ENCODE measurements around the gene IMPACT.

The IMPACT gene

DNA sequence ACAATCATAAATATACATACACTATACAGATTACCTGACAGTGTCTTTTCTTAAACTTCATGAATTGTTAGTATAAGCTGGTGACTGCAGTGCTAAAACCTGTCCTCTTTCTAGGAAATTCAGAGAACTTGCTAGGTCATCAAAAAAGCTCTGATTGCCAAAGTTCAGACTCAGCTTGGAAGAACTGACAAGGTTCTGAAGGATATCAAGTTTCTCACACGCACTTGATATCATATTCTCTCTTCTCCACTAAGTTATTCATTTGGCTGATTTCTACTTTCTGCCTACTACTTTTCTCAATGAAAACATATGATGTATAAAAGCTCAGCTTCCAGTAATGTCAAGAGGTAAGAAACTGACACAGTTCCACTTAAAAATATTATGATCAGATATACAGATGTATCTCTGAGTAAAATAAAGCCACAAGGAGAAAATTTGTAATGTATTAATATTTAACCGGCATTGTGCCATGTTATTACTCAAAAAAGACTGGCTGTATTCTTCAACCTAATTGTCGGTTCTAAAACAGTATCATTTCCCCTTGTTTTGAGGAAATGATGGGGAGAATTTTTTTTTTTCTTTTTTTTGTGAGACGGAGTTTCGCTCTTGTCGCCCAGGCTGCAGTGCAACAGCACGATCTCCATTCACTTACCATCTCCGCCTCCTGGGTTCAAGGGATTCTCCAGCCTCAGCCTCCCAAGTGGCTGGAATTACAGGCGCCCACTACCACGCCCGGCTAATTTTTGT lies 31.2 kb upstream of the IMPACT start:
- no peak overlapping the region for H3K4me3 ChIP-seq (replicated peaks in 1 of 2; ENCODE audit: low read depth in 2 of 2, low read length in 2 of 2)
- no peak for DNase-seq (ENCODE audit: low read depth in 2 of 2)
- TF ChIP-seq, protein P1, sequence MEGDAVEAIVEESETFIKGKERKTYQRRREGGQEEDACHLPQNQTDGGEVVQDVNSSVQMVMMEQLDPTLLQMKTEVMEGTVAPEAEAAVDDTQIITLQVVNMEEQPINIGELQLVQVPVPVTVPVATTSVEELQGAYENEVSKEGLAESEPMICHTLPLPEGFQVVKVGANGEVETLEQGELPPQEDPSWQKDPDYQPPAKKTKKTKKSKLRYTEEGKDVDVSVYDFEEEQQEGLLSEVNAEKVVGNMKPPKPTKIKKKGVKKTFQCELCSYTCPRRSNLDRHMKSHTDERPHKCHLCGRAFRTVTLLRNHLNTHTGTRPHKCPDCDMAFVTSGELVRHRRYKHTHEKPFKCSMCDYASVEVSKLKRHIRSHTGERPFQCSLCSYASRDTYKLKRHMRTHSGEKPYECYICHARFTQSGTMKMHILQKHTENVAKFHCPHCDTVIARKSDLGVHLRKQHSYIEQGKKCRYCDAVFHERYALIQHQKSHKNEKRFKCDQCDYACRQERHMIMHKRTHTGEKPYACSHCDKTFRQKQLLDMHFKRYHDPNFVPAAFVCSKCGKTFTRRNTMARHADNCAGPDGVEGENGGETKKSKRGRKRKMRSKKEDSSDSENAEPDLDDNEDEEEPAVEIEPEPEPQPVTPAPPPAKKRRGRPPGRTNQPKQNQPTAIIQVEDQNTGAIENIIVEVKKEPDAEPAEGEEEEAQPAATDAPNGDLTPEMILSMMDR (IDR thresholded peaks at IDR 0.05; ENCODE audit: low read depth, low read length): no peak

DNA sequence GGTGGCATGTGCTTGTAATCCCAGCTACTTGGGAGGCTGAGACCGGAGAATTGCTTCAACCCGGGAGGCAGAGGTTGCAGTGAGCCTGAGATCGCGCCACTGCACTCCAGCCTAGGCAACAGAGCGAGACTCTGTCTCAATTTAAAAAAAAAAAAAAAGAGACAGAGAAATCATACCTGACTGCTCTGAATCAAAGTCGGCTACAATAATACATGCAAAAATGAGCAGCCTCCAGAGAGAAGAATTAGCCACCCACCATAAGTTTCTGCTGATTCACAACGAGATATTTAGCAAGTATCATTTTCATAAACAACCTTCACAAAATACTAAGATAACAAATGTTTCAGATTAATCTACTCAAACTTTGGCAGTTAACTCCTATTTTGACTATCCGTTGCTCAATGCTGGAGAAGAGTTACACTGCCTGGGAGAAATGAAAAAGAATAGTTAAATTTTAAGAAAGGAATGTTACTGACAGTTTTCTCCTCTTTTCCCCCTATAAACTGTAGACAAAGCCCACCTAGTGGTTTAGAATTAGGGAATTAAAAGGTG lies 30.3 kb upstream of the IMPACT start:
- no peak for DNase-seq (ENCODE audit: low read depth in 2 of 2)
- H3K4me3 ChIP-seq (replicated peaks in 1 of 2; ENCODE audit: low read depth in 2 of 2, low read length in 2 of 2): no peak overlapping the region
- TF ChIP-seq, protein P1 (IDR thresholded peaks at IDR 0.05; ENCODE audit: low read depth, low read length): no peak

DNA sequence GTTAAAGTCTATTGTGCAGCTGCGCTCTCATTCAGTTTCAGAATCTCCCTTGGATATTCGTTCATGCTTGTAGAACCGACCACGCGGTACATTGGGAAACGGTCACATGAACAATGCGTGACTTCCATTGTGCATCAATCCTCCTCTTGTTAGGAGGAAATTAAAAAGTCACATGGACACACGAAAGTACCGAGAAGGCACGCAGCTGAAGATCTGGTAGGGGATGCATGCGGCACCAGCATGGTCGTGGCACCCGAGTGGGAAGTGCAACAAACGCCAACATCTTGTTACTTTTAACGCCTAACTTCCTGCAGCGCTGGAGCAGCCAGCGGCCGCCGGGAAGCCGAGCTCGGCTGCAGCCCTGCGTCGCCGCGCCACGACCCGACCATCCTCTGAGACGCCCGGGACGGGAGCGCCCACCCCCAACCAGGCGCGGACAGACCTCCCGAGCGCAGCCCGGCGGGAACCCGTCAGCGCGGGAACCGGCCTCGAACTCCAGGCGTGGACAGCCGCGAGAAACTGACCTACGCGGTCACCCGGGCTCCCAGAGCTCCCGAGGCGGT lies 29.3 kb upstream of the IMPACT start:
- TF ChIP-seq, protein P1 (IDR thresholded peaks at IDR 0.05; ENCODE audit: low read depth, low read length): no peak
- peak; percentile 76 to 81 for DNase-seq (ENCODE audit: low read depth in 2 of 2)
- H3K4me3 ChIP-seq (replicated peaks in 1 of 2; ENCODE audit: low read depth in 2 of 2, low read length in 2 of 2): peak overlapping the region; percentile 79

DNA sequence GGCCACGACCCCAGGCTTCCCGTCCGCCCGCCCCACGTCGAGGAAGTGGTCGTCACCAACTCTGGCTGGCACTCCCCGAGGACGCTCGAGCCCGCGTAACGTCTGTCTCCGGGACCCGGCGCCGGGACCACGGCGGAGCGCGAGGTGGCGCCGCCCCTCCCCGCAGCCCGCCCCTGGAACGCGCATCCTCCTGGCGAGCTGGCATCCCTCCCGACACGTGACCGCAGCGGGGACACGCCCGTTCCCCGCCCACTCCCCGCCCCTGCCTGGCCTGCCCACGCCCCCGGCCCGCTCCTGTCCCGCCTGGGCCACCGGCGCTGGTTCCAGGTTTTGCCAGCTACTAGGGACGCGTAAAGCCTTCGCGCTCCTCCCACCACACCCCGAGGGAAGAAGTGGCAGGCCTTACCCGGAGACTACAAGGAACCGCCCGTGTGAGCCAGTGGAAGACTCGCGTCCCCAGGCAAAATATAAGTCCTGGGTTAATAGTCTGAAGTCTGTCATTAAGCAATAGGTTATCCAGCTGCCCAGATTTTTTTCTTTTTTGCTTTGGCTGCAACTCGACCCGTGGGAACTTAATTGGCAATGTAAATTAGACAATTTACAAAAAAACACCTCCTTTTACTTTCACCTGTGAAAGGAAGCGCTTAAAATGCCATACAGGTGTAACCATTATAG lies 28.6 kb upstream of the IMPACT start, which contains the start of gene OSBPL1A:
Gene OSBPL1A (minus strand): TSS at position 131 of the 675 bp plus-strand sequence. CDS start 20,291 bp downstream, outside the sequence.
- TF ChIP-seq, protein P1 (IDR thresholded peaks at IDR 0.05; ENCODE audit: low read depth, low read length): no peak
- peak; percentile 89 to 96 for DNase-seq (ENCODE audit: low read depth in 2 of 2)
- H3K4me3 ChIP-seq (replicated peaks in 1 of 2; ENCODE audit: low read depth in 2 of 2, low read length in 2 of 2): peak within 1 kb of the TSS; percentile 79

DNA sequence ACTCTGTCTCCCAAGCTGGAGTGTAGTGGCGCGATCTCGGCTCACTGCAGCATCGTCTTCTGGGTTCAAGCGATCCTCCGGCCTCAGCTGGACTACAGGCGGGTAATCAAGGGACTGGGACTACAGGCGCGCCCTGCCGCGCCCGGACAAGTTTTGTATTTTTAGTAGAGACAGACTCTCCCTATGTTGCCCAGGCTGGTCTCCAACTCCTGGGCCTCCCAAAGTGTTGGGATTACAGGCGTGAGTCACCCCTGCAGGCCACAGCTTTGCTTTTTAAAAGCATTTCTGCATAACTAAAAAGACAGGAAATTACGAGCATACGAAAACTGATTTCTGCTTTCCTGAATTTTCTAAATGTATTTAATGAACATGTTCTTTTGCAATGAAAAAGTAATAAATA lies 27.9 kb upstream of the IMPACT start:
- TF ChIP-seq, protein P1 (IDR thresholded peaks at IDR 0.05; ENCODE audit: low read depth, low read length): no peak
- no peak for DNase-seq (ENCODE audit: low read depth in 2 of 2)
- no peak overlapping the region for H3K4me3 ChIP-seq (replicated peaks in 1 of 2; ENCODE audit: low read depth in 2 of 2, low read length in 2 of 2)

DNA sequence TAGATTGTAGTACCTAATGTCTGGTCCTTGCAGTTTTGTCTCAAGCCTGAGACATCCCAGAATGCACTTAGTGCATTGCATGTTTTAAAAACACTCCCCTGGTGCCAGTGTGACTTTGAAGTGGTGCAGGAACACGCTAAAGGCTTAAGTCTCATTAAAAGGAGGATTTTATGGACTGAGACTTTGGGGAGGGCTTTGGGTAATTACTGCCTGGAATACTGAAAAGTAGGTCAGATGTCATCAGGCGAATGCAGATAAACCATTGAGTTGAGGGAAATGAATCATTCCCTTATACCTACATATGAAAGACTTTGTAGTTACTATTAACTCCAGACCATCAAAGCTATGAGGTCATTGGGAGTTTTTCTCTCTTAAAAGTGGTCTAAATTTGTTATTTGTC lies 25.9 kb upstream of the IMPACT start:
- TF ChIP-seq, protein P1 (IDR thresholded peaks at IDR 0.05; ENCODE audit: low read depth, low read length): no peak
- no peak overlapping the region for H3K4me3 ChIP-seq (replicated peaks in 1 of 2; ENCODE audit: low read depth in 2 of 2, low read length in 2 of 2)
- DNase-seq (ENCODE audit: low read depth in 2 of 2): no peak

All from cardiac fibroblast (primary cell).